HG03039 (cell line): ENCODE data around the gene STPG1.

Experiments
- ATAC-seq: cut with Tn5 transposase; IDR thresholded peaks from one replicate; pipeline ENCODE4 v1.9.1; 2021; ENCODE audit warnings: mild to moderate bottlenecking, moderate library complexity; ENCODE audit not compliant: unreplicated experiment

The STPG1 gene

DNA sequence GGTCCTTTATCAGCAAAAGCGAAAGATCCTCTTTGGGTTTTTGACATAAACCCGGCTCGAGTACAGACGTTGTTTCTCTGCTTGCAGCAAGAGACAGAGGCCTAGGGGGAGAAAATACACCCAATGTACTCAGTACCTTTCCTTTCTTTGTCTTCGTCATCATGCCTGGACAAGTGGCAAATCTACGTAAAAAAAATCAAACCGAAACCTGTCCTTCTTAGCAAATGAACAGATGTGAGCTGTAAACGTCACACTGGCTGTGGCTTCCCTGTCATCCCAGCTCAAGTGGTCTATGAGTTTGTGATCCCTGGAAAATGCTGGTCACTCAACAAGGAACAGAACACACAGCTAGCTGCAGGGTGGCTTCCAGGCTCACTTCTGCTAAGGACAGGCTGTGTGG, 39.9 kb downstream of the STPG1 start:
- ATAC-seq: no peak

DNA sequence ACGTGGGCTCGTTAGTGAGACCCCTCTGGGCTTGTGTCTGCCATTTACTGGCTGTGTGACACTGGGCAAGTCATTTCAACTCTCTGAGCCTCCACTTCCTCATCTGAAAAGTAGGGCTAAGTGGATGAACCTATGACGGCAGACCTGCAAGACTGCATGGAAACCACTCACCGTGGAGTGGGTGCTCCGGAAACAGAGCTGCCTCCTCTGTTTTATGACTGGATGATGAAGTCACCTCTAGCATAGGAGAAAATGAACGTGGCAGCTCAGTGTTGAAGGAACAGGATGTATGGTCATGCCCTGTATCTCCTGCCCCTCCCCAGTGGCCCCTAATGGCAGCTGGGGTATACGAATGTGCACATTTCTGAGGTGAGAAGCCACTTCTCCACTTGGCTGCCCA, 40.5 kb downstream of the STPG1 start:
- no peak for ATAC-seq

DNA sequence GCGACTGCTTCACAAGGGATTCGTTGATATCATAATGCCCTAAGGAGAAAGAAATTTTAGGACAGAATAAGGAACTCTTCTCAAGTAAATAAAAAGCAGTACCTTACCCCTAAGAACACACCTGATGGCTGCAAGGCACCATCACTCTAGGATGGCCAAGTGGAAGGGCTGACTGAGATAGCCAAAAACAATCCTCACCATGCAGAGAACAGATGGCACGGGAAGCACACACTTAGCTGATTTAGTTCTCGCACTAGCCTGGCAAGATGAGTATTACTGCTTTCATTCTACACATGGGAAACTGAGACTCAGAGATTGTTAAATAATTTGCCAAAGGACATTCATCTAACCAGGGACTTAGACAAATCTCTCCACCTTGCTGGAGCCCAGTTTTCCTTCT, 43.8 kb downstream of the STPG1 start:
- no peak for ATAC-seq

DNA sequence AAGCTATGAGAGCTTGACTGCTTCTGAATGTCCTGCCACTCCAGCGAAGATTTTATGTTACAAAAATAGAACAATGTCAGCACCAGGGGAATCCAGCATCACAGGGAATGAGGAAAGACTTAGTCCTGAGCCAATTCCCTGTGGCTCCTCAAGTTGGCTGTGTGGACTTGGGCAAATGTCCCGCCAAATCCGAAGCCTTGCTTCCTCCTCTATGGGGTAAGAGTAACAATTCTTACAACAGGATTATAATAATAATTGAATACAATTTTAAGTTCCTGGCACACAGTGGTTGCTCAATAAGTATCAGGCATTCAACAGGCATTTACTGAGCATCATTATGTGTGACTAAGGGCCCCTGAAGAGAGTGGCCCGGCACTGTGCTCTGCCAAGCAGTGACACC, 44.4 kb downstream of the STPG1 start:
- ATAC-seq: no peak

DNA sequence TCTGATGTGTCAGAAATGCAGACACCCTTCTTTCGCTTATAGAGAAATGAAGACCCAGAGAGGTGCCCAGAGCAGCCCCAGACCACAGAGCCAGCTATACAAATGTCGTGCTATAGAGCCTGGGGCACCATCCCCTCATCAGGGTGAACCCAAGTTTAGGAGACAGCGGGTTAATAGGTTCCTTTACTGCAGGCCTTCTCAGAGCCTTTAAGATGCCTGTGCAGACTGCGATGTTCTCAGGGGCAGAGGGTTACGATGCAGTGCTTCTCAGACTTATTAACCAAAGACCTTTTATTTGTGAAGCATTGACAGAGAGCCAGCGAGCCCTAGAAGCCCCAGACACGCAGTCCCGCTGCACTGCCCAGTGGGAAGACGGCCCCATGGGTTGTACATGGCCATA, 46.9 kb downstream of the STPG1 start:
- ATAC-seq: no peak

DNA sequence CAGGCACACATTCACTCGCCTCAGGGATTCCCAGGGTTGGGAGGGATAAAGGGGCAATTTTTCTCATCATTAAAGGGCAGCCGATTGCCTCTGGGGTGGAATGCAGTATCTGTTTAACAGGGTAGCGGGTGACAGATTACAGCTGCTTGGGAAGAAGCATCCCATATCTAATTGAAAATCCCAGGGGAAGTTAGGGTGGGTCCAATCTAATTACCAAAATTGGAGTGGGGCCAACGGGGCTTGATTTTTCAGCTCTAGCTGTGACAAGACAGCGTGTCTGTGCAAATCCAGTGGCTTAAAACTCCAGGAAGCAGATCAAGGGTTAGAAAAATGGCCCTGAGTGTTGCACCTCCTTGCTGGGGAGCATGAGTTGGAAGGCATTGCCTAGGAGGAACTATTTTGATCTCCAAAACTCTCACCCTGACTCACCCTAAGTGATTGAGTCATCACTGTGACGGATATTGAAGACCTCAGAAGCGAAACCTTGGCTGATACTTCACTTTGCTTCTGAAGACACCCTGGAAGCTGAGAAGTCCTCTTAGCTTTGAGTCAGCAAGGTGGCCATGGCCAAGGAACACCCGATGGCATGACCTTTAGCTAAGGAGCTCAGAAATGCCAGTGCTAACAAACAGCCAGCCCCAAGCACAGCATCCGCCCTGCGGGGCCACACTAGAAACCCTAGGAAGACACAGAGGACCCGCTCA, 48.5 kb downstream of the STPG1 start:
- ATAC-seq: no peak

DNA sequence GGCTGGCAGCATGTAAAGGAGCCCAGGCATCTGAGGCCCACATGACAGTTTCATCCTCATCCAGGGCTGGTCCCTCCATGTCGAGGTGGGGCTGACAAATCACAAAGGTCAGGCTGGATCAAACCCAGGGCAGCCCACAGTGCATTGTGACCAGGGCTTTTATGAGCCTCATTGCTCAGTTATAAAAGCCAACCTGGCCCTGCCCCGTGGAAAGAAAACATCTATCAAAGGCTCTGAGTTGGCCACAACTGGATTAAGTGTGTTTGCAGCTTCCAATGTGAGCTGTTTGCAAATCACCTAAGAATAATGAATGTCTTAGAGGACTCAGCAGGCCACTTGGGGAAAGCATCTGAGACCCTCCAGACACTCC, 49.0 kb downstream of the STPG1 start:
- ATAC-seq: no peak

DNA sequence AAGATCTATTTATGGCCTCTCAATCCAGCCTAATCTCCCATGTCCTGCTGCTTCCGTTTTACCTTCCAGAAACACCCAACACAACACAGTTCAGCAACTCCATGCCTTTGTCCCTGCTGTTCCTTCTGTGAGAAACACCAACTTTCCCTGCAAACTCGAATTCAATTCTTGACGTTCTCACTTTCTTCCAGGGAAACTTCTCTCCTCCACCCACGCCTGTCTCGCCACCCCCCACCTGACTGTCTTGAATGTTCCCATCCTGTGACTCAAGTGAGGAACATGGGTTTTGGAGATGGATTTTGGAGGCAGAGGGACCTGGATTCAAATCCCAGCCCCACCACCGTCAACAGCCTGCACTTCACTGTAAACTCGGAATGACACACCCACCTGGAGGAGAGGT, 49.6 kb downstream of the STPG1 start:
- no peak for ATAC-seq

DNA sequence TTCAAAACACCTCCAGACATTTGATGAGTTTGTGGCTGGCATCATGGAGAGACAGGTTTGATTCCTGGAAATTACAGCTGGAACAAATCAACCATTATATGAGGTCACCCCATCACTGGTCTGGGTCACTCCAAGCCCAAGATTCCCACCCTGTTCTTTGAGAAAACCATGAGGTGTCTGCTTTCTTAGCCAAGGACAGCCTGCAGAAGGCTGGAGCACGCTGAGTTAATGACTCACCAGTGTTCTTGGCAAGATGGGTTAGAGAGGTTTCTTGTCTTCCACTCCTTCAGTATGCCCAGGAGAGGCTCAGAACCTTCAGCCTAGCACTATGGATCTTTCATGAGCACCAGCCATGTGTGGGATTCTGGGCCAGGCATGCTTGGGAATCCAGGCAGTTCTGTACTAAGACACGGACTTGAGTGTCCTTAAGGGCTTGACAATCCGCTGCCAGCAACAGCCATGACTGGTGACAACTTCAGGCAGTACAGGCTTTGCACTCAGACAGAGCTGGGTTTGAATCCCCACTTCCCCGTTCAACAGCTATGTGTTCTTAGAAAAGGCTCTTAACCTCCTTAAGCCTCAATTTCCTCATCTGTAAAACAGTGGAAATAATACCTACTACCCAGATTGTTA, 50.5 kb downstream of the STPG1 start:
- ATAC-seq: no peak

DNA sequence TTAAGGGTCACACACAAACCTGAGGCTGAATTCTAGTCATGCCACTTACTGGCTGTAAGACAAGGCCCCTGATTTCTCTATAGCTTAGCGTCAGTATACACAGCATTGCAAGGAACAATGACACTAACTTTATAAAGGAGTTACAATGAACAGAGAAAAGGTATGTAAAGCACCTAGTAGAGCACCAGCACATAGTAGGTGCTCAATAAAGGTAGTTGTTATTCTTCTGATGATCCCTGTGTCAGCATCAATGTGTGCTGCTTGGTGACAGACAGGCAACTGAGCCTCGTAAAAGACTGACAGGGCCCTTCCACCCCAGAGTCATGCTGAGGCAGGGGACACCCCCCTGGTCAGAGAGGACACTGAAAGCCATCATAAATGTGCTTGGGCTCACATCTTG, 51.2 kb downstream of the STPG1 start:
- ATAC-seq: no peak

DNA sequence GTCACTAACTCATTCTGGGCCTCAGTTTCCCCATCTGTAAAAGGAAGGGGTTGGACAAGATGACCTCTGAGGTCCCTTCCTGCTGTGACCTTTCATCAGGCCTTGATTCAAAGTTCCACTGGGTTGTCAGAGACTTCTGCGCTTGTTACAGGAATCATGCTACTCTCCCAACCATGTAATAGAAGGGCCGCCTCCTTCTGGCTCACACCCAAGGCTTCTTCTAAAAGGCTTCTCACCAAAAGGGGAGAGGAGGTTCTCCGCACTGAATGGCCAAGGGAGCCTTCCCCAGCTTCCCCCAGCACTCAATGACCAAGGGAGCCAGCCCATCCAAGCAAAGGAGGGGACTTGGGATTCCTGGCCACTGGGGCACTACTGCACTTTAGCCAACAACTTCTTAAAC, 51.8 kb downstream of the STPG1 start:
- no peak for ATAC-seq

DNA sequence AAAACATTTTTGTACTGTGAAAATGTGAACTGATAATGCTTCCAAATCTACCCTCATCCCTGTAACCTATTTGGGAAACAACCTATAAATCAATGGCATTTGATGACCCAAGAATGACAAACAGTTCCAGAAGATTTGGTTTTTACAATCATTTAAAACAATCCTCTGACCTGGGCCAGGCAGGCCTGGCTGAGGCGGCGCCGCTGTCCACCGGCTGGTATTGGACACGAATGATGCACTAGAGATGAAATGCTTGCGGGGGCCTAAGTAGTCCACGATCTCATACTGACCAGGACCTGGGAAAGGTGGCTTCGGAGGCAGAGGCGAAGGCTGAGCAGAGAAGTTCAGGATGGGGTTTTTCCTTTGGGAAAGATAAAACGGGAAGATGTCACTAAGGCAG, 52.9 kb downstream of the STPG1 start:
- no peak for ATAC-seq

DNA sequence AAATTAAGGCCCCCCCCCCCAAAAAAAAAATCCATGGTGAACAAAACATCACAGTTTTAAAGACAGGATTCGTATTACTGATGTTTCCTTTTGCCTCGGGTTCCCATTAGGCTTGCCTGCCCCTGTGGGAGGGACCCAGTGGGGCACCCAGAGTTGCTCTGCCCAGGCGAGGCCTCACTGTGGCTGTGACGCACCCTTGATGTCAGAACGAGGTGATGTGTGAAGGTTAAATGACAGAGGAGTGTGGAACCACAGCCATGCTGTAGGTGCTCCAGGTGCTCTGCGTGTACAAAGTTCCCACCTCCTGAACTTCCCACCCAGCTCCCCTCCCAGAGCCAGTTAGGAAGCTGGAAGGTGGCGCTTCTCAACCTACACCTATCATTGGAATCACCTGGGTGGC, 56.5 kb downstream of the STPG1 start:
- ATAC-seq: no peak

DNA sequence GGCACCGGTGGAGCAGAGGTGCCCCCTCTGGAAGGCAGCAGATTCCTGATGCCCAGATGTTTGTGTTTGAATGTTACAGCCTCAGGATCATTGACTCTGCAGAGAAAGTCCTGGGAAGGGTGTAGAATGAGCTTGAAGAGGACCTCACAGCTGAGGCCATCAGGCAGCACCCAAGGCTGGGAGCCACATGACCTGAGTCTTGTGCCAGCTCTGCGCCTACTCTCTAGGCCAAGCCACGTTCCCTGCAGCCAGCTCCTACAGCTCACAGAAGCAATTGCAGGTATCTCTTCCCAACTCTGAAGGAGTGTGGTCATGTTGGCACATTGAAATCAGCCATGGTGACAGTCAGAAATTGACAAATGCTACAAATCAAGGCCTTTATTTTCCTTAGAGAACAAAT, 58.1 kb downstream of the STPG1 start:
- ATAC-seq: no peak

DNA sequence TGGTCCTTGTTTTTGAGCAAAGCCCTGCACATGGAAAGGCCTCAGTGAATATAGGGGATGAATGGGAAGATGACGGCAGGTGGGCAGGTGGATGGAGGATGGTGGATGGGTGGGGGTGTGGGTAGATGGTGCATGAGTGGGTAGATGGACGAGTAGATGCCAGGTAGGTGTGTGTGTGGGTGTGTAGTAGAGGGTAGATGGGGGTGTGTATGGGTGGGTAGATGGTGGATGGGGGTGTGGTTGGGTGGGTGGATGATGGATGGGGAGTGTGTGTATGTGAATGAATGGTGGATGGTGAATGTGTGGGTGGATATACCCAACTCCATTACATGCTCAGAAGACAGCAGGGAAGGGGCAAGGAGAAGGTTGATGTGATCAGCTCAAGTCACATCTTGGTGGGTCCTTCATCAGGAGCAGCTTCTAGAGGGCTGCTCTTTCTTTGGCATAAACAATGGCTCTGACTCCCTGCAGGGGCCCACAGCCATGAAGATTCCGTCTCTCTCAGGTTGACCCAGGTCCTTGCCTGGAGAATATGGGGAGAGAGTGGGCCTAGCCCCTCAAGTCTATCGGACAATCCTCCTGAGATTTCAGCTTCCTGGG, 60.2 kb downstream of the STPG1 start:
- no peak for ATAC-seq

DNA sequence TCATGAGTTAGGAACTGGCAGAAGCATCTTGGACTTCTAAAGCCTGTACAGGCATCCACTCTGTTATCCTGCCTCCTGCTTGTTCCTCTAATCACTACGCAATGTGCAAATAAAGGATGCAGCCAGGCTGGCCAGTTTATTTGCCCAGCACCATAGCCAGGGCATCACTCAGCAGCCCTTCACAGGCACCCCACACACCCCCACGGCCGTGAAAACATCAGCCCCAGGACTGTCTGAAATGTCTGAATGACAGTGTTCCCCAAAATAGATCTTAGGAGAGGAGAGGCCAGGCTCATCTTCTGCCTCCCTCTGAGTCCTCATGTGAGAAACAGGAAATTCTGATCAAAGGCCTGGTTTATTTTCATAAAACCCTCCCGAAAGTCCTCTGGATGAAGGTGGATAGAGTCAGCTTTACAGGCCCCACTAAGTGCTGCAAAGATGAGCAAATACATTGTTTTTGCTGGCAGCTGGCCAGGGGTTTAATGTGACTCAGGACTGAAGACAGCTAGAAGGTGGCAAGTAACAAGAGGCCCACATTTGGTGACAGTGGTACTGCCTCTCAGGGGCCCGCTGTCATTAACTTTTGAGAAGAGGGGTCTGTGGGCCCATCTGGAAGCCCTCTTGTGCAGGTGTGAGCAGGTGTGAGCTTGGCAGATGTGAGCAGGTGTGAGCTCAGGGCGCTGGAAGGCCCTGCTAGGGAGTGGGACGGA, 61.5 kb downstream of the STPG1 start:
- ATAC-seq: no peak

DNA sequence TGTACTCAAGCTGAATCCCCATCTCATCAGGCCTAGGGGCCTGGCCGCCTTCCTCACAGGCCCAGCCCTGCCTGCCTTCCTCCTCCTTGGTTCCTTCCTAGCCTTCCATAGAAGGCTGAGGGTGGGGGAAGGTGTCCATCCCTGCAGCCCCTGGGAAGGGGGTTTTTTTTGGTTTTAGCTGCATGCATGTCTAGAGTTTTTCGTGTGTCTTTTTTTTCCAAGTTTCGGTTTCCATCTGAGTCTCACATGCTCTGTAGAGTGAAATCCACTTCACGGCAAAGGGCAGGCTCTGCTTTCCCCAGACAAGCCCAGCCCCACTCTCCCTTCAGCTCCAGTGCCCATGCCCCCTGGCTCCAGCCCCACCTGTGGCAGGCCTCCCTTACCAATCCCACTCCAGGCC, 62.3 kb downstream of the STPG1 start:
- no peak for ATAC-seq

DNA sequence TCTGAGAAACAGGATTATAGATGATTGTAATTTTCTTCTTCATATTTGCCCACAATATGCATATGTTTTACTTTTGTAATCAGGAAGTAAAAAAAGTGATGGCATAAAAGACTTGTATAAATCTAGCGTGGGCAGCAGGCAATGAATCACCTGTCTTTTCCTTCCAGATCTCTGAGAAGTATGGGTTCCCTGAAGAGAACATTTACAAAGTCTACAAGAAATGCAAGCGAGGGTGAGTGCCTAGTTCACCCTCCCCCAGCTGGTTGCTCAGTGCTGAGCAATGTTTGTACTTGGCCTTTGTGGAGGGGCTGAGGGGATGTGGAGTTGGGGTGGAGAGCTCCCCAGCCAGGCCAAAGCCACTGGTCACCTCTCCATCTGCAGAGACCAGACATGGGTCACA, 63.7 kb downstream of the STPG1 start:
- ATAC-seq: no peak

DNA sequence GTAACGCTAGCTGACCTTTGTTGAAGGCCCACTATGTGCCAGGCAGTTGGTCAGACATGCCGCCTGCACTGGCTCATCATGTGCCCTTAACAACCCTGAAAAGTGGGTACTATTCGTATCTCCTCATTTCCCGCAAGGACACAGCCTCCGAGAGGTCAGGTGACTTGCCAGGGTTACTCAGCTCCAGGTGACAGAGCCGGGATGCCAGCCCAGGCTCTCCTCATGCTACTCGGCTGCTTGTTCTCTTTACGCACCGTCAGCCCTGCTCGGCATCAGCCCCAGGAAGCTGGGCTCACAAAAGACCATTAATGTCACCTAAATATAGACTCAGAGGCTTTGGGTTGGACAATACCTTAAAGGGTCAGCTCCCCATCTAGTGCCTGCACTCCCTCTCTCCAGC, 65.4 kb downstream of the STPG1 start:
- no peak for ATAC-seq

DNA sequence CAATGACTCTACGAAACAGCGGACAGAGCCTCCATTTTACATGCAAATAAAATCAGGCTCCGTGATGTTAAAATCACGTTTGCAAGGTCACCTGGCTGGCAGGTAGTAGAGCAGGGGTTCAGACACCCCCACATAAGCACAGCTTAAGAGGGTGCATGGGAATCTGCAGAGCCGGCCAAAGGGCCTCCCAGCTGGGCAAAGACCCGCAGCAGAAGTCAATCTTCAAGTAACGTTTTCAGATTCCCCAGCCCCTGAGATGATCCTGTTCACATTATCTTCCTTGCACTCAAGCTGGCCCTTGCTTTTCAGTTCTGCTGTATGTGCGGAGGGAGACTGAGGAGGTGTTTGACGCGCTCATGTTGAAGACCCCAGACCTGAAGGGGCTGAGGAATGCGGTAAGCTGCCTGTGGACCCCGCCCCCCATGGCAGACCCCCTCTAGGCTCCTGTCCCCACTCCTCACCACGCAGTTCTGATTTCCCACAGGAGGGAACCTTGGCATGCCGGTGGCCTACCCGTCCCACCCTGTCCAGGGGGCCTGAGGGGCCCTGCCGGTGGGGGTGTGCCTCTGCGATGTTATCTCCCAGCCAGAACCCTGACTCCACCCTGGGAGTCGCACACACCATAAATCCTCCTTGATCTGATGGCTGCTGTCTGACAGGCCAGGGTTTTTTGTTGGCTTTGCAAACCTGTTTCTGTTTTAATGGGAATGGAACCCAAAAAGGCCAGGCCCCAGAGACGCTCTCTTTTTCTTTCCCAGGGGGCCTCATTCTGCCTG, 66.2 kb downstream of the STPG1 start:
- no peak for ATAC-seq

DNA sequence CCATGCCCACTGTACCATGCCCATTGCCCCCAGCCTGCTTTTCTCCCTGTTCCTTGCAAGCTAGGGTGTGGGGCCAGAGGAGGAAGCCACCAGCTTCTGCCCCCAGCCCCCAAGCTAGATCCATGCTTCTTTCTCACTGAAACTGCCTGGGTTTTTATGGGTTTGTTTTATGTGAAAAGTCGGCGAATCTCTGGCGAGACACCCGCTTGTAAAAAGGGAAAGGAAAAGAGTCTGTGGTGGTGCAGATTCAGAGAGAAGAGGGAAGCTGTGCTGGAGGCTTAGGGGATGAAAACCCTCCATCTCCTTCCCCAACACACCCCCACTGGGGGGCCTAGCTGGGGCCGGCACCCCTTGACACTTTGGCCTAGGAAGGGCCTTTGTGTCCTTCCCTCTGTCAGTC, 68.2 kb downstream of the STPG1 start:
- no peak for ATAC-seq
